Measurements from ENCODE around the gene TMEM212.

DNA sequence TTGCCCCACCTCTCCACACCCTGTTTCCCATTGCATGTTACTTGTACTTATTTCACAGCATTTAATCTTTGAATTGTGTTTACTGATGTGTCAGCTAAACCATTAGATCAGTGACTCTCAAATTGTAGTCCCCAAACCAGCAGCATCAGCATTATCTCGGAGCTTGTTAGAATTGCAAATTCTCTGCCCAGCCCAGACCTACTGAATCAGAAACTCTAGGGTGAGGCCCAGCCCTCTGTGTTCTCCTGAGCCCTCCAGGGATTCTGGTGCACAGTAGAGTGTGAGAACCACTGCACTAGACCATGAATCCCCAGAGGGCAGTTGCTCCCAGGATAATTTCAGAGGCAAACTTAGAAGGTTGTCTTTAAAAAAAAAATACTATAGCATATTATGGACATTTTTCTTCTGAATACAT, 45.9 kb upstream of the TMEM212 start:
- TF ChIP-seq RAD21 (CRISPR knock-in tag; IDR thresholded peaks at IDR 0.05), result no peak
- no peak for TF ChIP-seq EZH2 (conservative IDR thresholded peaks at IDR 0.05; ENCODE audit: low read depth, low read length)
- no peak for TF ChIP-seq ETV5 (CRISPR knock-in tag; IDR thresholded peaks at IDR 0.05; ENCODE audit: borderline replicate concordance)
- no peak for TF ChIP-seq ASH2L (IDR thresholded peaks at IDR 0.05; ENCODE audit: insufficient read length, low read depth, low read length)
- TF ChIP-seq, protein P1, sequence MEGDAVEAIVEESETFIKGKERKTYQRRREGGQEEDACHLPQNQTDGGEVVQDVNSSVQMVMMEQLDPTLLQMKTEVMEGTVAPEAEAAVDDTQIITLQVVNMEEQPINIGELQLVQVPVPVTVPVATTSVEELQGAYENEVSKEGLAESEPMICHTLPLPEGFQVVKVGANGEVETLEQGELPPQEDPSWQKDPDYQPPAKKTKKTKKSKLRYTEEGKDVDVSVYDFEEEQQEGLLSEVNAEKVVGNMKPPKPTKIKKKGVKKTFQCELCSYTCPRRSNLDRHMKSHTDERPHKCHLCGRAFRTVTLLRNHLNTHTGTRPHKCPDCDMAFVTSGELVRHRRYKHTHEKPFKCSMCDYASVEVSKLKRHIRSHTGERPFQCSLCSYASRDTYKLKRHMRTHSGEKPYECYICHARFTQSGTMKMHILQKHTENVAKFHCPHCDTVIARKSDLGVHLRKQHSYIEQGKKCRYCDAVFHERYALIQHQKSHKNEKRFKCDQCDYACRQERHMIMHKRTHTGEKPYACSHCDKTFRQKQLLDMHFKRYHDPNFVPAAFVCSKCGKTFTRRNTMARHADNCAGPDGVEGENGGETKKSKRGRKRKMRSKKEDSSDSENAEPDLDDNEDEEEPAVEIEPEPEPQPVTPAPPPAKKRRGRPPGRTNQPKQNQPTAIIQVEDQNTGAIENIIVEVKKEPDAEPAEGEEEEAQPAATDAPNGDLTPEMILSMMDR (CRISPR knock-in tag; IDR thresholded peaks at IDR 0.05), result no peak
- TF ChIP-seq, protein P2, sequence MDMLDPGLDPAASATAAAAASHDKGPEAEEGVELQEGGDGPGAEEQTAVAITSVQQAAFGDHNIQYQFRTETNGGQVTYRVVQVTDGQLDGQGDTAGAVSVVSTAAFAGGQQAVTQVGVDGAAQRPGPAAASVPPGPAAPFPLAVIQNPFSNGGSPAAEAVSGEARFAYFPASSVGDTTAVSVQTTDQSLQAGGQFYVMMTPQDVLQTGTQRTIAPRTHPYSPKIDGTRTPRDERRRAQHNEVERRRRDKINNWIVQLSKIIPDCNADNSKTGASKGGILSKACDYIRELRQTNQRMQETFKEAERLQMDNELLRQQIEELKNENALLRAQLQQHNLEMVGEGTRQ (IDR thresholded peaks at IDR 0.05; ENCODE audit: low read depth, low read length), result no peak
- TF ChIP-seq, protein P2 (CRISPR knock-in tag; IDR thresholded peaks at IDR 0.05; ENCODE audit: borderline replicate concordance), result no peak
- no peak for TF ChIP-seq POLR2A (IDR thresholded peaks at IDR 0.05; ENCODE audit: insufficient read depth in 1 of 2, low read depth in 2 of 2, low read length in 2 of 2)
- TF ChIP-seq IRF2 (CRISPR knock-in tag; IDR thresholded peaks at IDR 0.05), result no peak
- TF ChIP-seq ZNF292 (CRISPR knock-in tag; IDR thresholded peaks at IDR 0.05; ENCODE audit: borderline replicate concordance, low read depth), result no peak

All from HepG2 (cell line).